ENCODE measurements around the gene SIK2.
"Not testable (repeated sequence)": the region's sequence is repeated elsewhere in the genome, so short reads cannot be mapped to it uniquely, and the experiment has no call there.

The SIK2 gene

DNA sequence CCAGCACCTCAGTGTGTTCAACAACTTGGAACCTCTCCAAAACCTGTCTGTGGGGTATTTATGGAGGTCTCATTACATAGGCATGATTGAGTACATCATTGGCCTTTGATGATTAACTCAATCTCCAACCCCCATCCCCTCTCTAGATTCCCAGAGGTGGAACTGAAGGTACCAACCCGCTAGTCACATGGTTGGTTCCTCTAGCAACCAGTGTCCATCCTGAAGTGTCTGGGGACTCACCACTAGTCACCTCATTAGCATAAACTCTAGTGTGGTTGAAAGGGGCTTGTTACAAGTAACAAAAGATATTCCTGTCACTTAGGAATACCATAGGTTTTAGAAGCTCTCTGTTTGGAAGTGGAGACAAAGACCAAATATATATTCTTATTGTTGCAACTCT, 40.3 kb downstream of the SIK2 start:
- Histone ChIP-seq H3K36me3 (ENCODE audit: insufficient read depth, low read length) (peaks cover 19% of the 10 kb centered on the region), H3K4me2 (ENCODE audit: low read length) (no peak overlapping the region), H3K9me3 (replicated peaks; ENCODE audit: low read length) (no peaks in the 10 kb centered on the region), H3K27me3 (ENCODE audit: control insufficient read depth, insufficient read depth, low read length) (no peaks in the 10 kb centered on the region), H3K4me3 (ENCODE audit: low read length) (no peak overlapping the region), H3K9ac (ENCODE audit: low read depth, low read length) (no peak overlapping the region), H3K4me1 (ENCODE audit: control insufficient read depth, insufficient read depth, low read length) (no peaks in the 10 kb centered on the region)

DNA sequence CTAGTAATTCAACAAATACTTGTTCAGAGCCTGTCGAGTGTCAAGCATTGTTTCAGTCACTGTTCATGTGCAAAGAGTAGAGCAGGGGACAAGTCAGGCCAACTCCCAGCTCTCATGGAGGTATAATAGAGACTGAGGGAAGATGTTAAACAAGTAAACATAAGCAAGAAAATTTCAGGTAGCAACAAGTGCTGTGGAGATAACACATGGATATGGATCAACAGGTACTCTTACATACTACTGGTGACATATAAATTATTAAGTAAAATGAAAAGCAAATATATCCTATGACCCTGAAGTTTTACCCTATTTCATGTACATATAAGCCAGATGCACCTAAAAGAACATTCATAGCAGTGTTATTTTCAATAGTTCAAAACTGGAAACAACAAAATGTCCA, 42.7 kb downstream of the SIK2 start:
- Histone ChIP-seq H3K36me3 (ENCODE audit: insufficient read depth, low read length) (peaks cover 13% of the 10 kb centered on the region), H3K9me3 (replicated peaks; ENCODE audit: low read length) (no peaks in the 10 kb centered on the region), H3K4me2 (ENCODE audit: low read length) (no peak overlapping the region), H3K27me3 (ENCODE audit: control insufficient read depth, insufficient read depth, low read length) (no peaks in the 10 kb centered on the region), H3K9ac (ENCODE audit: low read depth, low read length) (no peak overlapping the region), H3K4me3 (ENCODE audit: low read length) (no peak overlapping the region), H3K4me1 (ENCODE audit: control insufficient read depth, insufficient read depth, low read length) (no peaks in the 10 kb centered on the region)

DNA sequence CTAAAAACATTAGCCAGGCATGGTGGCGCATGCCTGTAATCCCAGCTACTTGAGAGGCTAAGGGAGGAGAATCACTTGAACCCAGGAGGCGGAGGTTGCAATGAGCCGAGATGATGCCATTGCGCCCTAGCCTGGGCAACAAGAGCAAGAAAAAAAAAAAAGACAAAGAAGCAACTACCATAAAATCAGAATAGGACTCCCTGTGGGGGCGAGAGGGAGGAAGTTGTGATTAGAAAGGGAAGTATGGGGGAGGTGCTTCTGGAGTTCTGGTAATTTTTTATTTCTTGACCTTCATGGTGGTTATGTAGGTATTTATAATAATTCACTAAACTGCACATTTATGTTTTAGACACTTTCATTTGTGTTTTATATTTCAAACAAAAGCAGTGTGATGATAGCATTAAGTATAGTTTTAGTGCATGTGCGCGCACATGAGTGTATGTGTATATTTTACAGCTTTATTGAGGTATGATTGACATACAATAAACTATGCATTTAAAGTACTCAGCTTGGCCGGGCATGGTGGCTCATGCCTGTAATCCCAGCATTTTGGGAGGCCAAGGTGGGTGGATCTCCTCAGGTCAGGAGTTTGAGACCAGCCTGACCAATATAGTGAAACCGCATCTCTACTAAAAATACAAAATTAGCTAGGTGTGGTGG, 43.5 kb downstream of the SIK2 start:
- no peaks in the 10 kb centered on the region for H3K9me3 ChIP-seq (replicated peaks; ENCODE audit: low read length)
- no peak overlapping the region for H3K4me3 ChIP-seq (ENCODE audit: low read length)
- H3K27me3 ChIP-seq (ENCODE audit: control insufficient read depth, insufficient read depth, low read length) = no peaks in the 10 kb centered on the region
- H3K4me2 ChIP-seq (ENCODE audit: low read length) = no peak overlapping the region
- H3K4me1 ChIP-seq (ENCODE audit: control insufficient read depth, insufficient read depth, low read length) = no peaks in the 10 kb centered on the region
- peaks cover 11% of the 10 kb centered on the region for H3K36me3 ChIP-seq (ENCODE audit: insufficient read depth, low read length)
- H3K9ac ChIP-seq (ENCODE audit: low read depth, low read length) = no peak overlapping the region

DNA sequence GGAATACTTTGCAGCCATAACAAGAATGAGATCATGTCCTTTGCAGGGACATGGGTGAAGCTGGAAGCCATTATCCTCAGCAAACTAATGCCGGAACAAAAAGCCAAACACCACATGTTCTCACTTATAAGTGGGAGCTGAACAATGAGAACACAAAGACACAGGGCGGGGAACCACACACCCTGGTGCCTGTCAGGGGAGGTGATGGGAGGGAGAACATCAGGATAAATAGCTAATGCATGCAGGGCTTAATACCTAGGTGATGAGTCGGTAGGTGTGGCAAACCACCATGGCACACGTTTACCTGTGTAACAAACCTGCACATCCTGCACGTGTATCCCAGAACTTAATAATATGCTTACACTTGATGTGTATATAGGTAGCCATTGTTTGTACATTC, 49.1 kb downstream of the SIK2 start:
- not testable (repeated sequence) for H3K27me3 ChIP-seq (ENCODE audit: control insufficient read depth, insufficient read depth, low read length)

DNA sequence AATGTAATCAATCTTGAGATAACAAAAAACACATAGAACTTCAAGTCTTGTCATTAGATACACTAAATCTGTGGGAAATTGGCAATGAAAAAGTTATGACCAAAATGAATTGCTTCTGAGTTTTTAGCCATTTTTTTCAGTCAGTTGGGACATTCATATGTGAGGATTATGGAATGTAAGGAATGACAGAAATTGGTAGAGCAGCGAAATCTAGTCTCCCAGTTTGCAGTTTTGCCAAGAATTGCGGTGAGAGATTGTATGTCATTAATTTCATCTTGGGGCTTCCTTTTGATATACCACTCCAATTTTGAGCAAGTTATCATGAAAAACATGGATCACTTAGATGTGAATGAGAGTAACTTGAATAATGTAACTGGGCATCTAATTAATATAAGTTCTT, 49.9 kb downstream of the SIK2 start:
- Histone ChIP-seq H3K9ac (ENCODE audit: low read depth, low read length) (no peak overlapping the region), H3K36me3 (ENCODE audit: insufficient read depth, low read length) (peaks cover 3% of the 10 kb centered on the region), H3K9me3 (replicated peaks; ENCODE audit: low read length) (no peaks in the 10 kb centered on the region), H3K27me3 (ENCODE audit: control insufficient read depth, insufficient read depth, low read length) (no peaks in the 10 kb centered on the region), H3K4me2 (ENCODE audit: low read length) (no peak overlapping the region), H3K4me1 (ENCODE audit: control insufficient read depth, insufficient read depth, low read length) (no peaks in the 10 kb centered on the region), H3K4me3 (ENCODE audit: low read length) (no peak overlapping the region)

More for the DNA sequence above, 49.1 kb downstream of the SIK2 start:
- H3K9me3 ChIP-seq (replicated peaks; ENCODE audit: low read length); H3K4me2 ChIP-seq (ENCODE audit: low read length); H3K36me3 ChIP-seq (ENCODE audit: insufficient read depth, low read length); H3K4me3 ChIP-seq (ENCODE audit: low read length); H3K4me1 ChIP-seq (ENCODE audit: control insufficient read depth, insufficient read depth, low read length); H3K9ac ChIP-seq (ENCODE audit: low read depth, low read length): not testable (repeated sequence)

DNA sequence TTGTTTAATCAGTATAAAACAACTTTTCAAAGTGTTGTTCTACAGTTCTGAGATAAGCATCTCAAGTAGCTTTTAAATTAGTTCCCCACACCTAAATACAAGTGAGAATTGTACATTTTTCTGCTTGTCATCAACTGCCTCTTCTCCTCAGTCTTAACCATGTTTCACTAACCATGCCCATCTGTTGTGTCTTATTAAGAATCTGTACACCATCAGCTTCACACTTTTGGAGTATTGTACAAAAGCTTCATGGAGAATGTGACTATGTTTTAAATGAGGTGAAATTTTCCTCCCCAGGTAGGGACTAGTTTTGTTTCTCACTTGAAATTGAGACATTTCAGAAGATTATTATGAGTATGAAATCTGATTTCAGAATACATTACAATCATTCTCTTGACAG, 52.4 kb downstream of the SIK2 start:
- Histone ChIP-seq H3K9ac (ENCODE audit: low read depth, low read length) (no peak overlapping the region), H3K9me3 (replicated peaks; ENCODE audit: low read length) (no peaks in the 10 kb centered on the region), H3K27me3 (ENCODE audit: control insufficient read depth, insufficient read depth, low read length) (no peaks in the 10 kb centered on the region), H3K36me3 (ENCODE audit: insufficient read depth, low read length) (no peaks in the 10 kb centered on the region), H3K4me3 (ENCODE audit: low read length) (no peak overlapping the region), H3K4me1 (ENCODE audit: control insufficient read depth, insufficient read depth, low read length) (no peaks in the 10 kb centered on the region), H3K4me2 (ENCODE audit: low read length) (no peak overlapping the region)

DNA sequence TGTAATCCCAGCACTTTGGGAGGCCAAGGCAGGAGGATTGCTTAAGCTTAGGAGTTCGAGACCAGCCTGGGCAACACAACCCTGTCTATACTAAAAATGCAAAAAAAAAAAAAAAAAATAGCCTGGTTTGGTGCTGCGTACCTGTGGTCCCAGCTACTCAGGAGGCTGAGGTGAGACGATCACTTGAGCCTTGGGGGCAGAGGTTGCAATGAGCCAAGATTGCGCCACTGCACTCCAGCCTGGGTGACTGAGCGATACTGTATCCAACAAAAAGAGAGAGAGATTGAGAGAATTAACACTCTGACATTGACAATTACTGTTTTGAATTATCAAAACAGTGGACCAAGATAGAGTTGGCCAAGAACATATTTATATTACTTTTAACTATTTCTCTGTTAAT, 53.7 kb downstream of the SIK2 start:
- Histone ChIP-seq H3K36me3 (ENCODE audit: insufficient read depth, low read length) (no peaks in the 10 kb centered on the region), H3K4me3 (ENCODE audit: low read length) (no peak overlapping the region), H3K9me3 (replicated peaks; ENCODE audit: low read length) (no peaks in the 10 kb centered on the region), H3K4me2 (ENCODE audit: low read length) (no peak overlapping the region), H3K9ac (ENCODE audit: low read depth, low read length) (no peak overlapping the region), H3K4me1 (ENCODE audit: control insufficient read depth, insufficient read depth, low read length) (no peaks in the 10 kb centered on the region), H3K27me3 (ENCODE audit: control insufficient read depth, insufficient read depth, low read length) (no peaks in the 10 kb centered on the region)

DNA sequence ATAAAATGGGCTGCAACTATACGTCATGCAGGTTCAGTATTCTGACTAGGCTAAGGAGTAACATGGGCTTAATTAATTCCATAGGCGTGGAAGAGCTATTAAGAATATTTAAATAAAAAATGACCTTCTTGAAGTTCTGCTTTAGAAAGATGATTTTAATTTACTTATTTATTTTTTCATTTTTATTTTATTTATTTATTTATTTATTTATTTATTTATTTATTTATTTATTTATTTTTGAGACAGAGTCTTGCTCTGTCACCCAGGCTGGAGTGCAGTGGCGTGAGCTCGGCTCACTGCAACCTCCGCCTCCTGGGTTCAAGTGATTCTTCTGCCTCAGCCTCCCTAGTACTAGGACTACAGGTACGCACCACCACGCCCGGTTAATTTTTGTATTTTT, 55.7 kb downstream of the SIK2 start:
- not testable (repeated sequence) for H3K4me1 ChIP-seq (ENCODE audit: control insufficient read depth, insufficient read depth, low read length); H3K27me3 ChIP-seq (ENCODE audit: control insufficient read depth, insufficient read depth, low read length); H3K4me2 ChIP-seq (ENCODE audit: low read length); H3K36me3 ChIP-seq (ENCODE audit: insufficient read depth, low read length); H3K9ac ChIP-seq (ENCODE audit: low read depth, low read length); H3K4me3 ChIP-seq (ENCODE audit: low read length); H3K9me3 ChIP-seq (replicated peaks; ENCODE audit: low read length)

DNA sequence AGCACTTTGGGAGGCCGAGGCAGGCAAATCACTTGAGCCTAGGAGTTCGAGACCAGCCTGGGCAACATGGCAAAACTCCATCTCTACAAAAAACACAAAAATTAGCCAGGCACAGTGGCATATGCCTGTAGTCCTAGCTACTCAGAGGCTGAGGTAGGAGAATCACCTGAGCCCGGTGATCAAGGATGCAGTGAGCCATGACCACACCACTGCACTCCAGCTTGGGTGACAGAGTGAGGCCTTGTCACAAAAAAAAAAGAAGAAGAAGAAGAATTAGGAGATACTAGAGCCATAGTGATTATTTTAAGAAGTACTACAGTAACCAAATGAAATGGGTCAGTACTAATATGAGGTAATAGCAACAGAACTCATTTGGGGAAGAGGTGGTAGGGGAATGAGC, 56.2 kb downstream of the SIK2 start:
- not testable (repeated sequence) for H3K36me3 ChIP-seq (ENCODE audit: insufficient read depth, low read length); H3K27me3 ChIP-seq (ENCODE audit: control insufficient read depth, insufficient read depth, low read length); H3K9me3 ChIP-seq (replicated peaks; ENCODE audit: low read length); H3K4me2 ChIP-seq (ENCODE audit: low read length); H3K4me1 ChIP-seq (ENCODE audit: control insufficient read depth, insufficient read depth, low read length); H3K4me3 ChIP-seq (ENCODE audit: low read length); H3K9ac ChIP-seq (ENCODE audit: low read depth, low read length)

DNA sequence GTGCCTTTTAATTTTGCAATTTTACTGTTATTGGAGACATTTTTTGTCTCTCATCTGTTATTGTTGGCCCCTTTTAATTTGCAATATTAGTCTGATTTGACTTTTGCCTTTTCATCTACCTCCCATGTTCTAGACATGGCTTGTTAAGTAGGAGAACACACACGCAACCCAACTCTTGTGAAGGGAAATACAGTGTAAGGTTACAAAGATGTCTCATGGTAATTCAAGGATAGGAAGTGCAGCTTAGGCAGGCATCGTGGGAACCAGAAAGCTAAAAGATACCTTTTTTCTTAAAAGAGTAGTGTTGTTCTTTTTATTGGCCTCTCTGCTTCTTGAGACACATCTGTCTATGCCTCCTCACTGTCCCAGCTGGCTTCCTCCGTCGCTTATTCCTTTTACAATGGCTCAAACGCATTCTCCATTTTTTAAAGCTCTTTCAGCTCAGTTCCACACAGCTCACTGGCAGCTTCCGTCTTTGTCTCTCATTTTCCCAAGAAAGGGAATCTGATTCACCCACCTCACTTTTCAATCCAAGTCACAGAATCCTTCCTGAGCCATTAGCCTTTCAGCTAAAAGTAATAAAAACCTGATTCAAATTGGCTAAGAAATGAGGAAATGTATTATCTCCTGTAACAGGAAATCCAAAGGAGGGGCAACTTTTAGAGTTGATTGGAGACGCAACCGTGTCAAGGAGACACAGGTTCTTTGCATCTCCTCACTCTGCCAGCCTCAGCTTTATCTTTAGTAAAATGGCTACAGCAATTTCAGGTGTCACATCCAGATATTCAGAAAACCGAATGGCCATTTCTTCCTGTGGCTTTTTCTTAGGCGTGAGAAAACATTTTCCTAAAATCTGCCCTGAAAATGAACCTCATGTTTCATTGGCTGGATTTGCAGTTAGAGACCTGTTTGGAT, 57.2 kb downstream of the SIK2 start:
- no peaks in the 10 kb centered on the region for H3K9me3 ChIP-seq (replicated peaks; ENCODE audit: low read length)
- H3K4me3 ChIP-seq (ENCODE audit: low read length) = no peak overlapping the region
- H3K4me1 ChIP-seq (ENCODE audit: control insufficient read depth, insufficient read depth, low read length) = no peaks in the 10 kb centered on the region
- H3K9ac ChIP-seq (ENCODE audit: low read depth, low read length) = no peak overlapping the region
- H3K36me3 ChIP-seq (ENCODE audit: insufficient read depth, low read length) = peaks cover 2% of the 10 kb centered on the region
- H3K4me2 ChIP-seq (ENCODE audit: low read length) = peak overlapping the region; percentile 27
- no peaks in the 10 kb centered on the region for H3K27me3 ChIP-seq (ENCODE audit: control insufficient read depth, insufficient read depth, low read length)

DNA sequence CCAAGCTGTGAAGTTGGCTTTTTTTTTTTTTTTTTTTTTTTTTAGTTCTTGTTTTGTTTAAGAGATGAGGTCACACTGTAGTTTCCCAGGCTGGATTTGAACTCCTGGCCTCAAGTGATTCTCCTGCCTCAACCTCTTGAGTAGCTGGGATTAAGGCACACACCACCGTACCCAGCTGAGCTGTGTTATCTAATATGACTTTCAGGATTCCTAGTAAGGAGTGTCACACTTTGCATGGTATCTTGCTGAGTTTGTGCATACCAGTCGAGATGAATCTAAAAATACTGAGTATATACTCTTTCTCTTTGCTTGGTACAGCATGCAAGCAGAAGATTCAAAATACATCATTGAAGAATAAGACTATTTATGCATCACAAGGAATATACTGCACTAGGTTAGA, 58.6 kb downstream of the SIK2 start:
- Histone ChIP-seq H3K4me2 (ENCODE audit: low read length) (no peak overlapping the region), H3K9me3 (replicated peaks; ENCODE audit: low read length) (no peaks in the 10 kb centered on the region), H3K27me3 (ENCODE audit: control insufficient read depth, insufficient read depth, low read length) (no peaks in the 10 kb centered on the region), H3K36me3 (ENCODE audit: insufficient read depth, low read length) (peaks cover 2% of the 10 kb centered on the region), H3K9ac (ENCODE audit: low read depth, low read length) (no peak overlapping the region), H3K4me1 (ENCODE audit: control insufficient read depth, insufficient read depth, low read length) (no peaks in the 10 kb centered on the region), H3K4me3 (ENCODE audit: low read length) (no peak overlapping the region)

DNA sequence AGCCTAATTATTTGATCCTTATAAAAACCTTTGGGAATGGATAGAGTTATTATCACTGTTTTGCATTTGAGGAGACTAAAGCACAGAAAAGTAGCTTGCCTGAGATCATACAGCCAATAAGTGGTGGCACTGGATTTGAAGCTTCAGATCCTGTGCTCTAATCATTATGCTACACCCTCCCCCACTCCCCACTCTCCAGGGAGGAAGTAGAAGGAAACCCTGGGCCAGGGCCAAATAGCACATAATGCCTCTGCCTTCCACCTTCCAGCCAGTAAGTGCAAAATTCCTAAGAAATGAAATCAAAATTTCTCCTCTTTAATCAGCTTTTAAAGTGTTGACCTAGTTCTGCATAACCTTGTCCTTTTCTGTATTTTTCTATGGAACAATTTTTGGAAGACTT, 61.6 kb downstream of the SIK2 start:
- no peaks in the 10 kb centered on the region for H3K9me3 ChIP-seq (replicated peaks; ENCODE audit: low read length)
- H3K36me3 ChIP-seq (ENCODE audit: insufficient read depth, low read length) = peaks cover 2% of the 10 kb centered on the region
- H3K4me1 ChIP-seq (ENCODE audit: control insufficient read depth, insufficient read depth, low read length) = no peaks in the 10 kb centered on the region
- H3K4me2 ChIP-seq (ENCODE audit: low read length) = no peak overlapping the region
- no peak overlapping the region for H3K9ac ChIP-seq (ENCODE audit: low read depth, low read length)
- no peak overlapping the region for H3K4me3 ChIP-seq (ENCODE audit: low read length)
- H3K27me3 ChIP-seq (ENCODE audit: control insufficient read depth, insufficient read depth, low read length) = no peaks in the 10 kb centered on the region
